ENCODE measurements around the gene GOLGA6L10.
"Not testable (repeated sequence)": the region's sequence is repeated elsewhere in the genome, so short reads cannot be mapped to it uniquely, and the experiment has no call there.

GOLGA6L10 gene

DNA sequence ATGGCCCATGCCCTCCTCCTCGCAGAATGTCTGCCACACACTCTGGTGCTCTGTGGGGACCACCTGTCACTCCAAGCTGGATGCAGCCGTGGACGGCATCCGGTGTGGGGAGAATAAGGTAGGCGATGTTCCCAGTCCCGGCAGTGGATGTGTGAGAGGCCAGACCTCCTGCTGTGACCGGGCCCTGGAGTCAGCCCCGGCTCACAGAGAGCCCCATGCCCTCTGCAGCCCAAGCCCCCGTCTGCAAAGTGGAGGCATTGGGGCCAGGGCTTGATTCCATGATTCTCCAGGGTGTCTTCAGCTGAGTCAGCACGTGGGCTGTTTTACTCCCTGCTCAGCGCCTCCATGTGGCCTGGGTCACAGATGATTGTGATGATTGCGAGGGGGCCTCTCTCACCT is 32.2 kb downstream of the GOLGA6L10 start:
- DNase-seq, result no peak

DNA sequence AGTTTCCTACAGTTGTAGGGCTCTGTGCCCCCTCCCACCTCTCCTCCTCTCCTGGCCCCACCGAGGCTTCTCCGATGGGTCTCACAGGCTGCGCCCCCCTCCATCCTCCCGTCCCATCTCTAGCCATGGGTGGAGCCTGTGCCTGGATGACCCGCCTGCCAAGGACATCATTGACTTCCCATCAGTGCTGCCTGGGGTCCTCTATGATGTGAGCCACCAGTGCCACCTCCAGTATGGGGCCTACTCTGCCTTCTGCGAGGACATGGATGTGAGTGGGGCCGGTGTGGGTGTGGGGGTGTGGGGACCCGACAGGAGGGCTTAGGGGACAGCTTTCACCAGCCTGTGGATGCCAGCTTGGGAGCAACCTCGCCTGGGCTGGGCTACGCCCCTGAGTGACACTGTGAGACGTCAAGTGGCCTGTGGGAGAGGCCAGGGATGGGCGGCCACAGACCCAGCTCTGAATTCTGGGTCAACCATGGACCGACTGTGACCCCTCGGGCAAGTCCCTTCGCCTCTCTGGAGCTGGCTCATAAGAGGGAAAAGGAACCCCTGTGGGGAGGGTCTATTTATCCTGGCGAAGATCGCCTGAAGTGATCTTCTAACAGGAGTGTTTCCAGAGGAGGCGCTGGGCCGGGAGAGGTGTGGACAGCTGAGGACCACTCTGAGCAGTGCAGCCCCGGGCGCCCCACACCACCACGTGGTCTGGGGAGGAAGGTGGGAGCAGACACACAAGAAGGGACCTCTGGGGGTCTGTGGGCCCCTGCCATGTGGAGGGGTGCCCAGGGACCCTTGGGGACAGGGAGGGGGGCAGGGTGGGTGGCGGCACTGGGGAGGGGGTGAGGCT is 32.8 kb downstream of the GOLGA6L10 start:
- not testable (repeated sequence) for DNase-seq

DNA sequence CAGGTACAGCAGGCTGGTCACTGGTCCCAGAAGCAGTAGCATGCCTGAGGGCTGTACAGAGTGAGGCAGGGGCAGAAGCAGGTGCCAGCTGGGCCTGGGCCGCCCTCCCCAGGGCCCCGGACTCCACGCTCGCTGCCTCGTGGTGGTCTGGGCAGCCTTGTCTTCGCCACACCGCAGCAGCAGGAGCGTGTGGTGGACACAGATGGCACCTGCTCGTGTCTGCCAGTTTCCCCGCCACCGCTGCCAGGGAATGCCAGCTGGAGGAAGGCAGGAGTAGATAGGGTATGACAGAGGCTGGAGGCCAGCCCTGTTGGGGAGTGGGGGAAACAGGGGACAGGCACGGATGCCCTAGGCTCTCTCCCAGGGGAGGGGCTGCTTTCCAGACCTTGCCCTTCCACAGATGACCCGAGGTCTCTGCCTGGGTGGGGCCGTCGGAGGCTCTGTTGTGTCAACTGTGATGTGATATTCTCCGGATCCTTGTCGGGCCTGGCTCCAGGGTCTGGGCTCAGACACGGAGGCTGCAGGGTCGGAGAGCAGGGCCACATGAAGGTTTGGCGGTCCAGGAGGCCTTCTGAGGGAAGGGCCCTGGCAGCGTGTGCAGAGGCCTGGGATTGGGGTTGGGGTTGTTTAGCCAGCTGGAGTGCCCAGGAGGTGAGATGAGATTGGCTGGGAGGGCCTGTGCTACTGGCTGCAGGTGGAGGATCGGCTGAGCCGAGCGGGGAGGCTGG is 33.6 kb downstream of the GOLGA6L10 start:
- no peak for DNase-seq

DNA sequence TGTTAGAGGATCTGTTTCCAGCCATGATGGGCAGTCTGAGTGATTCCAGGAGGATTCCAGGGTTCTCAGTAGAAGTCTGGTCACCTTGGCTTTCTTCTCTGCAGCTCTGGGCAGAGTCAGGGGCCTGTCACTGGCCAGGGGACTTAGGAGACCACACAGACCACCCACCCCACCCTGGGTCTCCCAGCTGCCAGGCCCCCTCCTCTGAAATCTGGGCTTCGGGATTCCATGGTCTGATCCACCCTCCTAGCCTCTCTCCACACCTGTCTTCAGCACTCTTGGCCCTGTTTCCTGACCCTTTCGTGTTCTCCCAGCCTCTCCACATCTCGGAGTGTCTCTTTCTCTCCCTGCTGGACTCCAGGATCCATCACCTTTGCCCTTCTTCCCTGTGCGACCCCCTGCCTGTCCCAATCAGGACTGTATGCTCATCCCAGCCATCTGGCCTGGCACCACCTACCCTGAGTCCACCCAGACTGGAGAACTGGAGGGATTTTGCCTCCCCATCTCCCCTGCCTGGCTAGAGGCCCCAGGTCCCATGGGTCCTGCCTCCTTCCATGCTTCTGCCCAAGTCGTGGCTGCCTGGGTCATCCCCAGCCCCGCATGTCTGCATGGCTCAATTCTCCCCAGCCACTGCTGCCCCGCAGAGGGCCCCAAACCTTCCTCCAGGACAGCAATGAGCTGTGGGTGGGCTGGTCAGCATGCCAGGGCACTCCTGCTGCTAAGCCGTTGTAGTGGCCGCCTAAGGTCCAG is 34.3 kb downstream of the GOLGA6L10 start:
- DNase-seq, result no peak

DNA sequence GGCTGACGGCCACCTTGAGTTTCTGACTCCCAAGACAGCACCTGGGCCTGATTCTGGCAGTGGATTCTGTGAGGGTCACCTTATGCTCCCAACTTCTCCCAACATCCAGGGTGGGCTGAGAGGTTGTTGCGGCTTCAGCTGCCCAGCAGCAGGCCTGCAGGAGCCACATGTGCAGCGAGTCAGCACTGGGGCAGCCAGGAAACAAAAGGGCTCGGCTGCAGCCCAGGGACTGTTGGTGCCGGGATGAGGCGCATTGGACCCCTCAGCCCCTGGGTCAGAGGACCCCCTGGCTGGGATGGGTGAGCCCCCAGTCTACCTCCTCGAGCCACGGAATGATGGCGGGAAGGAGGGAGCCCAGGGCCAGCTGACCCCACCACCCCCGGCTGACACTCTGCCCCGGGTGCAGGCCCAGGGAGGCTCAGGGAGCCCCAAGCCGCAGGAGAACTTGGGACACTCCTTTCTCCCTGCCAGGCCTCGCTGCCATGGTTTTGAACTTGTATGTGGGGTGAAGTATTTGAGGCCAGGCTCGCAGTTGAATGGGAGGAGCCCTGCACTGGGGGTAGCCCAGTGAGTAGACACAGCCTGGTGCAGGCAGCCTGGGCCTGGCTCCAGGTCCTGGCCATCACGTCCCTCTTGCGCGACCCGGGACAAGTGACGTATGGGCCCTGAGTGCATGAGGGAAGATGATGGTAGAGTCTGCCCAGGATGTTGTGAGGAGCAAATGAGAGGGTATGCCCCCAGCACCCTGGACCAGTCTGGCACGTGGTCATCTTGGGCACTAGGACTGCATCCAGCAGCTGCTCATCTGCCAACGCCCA is 35.1 kb downstream of the GOLGA6L10 start:
- not testable (repeated sequence) for DNase-seq

DNA sequence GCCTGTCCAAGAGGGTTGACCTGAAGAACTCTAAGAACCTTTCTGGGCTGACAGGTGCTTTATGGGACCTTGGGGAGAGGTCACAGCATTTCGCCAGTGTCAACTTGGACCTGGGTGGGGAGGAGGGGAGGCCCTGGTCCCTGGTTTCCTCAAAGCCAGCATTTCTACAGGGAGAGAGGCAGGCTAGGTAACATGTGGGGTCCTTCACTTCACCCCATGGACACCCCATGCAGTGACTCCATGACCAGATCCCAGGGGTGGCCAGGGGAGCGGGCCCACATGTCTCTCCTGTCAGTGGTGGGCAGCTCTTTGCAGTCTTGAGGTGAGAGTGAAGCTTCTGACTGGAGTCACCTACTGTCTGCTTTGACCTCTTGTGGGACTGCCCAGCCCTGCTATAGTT is 35.8 kb downstream of the GOLGA6L10 start:
- no peak for DNase-seq

DNA sequence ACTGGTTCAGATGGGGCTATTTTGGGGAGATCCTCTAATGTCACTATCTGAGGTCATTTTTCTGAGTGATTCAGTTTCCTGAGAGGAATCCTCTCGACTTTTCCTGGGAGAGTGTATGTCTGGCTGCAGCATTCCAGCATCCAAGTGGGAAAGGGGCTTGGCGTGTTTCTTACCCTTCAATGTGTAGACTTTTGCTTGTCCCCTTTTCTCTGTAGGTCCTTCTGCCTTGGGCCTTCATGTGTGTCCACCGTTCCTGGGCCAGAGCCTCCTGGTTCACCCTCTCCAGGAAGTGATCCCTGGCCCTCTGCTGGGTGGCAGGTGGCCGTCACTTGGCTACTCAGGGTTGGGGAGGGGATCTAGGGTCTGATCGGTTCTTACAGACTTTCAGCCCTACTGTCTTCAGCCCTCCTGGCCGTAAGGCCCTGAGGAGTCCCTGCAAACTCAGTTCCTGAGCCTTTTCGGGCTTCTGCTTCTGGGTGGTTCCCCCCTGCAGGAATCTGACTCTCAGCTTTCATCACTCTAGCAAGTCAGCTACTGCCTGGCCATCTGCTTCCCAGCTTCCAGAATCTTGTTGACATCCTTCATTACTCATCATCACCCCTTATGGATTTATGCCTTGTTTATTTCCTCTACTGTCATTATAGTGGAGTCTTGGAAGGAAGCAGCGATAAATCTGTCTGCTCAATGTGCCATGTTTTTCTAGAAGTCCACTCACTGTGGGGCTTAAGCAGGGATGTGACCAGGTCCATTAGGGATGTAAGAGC is 36.5 kb downstream of the GOLGA6L10 start:
- no peak for DNase-seq

DNA sequence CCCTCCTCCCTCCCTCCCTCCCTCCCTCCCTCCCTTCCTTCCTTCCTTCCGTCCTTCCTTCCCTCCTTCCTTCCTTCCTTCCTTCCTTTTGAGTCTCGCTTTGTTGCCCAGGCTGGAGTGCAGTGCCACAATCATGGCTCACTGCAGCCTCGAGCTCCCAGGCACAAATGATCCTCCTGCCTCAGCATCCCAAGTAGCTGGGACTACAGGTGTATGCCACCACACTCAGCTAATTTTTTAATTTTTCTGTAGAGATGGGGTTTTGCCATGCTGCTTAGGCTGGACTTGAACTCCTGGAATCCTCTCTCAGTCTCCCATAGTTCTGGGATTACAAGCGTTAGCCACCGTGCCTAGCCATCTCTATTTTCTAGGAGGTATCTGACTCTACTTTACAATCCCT is 38.0 kb downstream of the GOLGA6L10 start:
- not testable (repeated sequence) for DNase-seq

DNA sequence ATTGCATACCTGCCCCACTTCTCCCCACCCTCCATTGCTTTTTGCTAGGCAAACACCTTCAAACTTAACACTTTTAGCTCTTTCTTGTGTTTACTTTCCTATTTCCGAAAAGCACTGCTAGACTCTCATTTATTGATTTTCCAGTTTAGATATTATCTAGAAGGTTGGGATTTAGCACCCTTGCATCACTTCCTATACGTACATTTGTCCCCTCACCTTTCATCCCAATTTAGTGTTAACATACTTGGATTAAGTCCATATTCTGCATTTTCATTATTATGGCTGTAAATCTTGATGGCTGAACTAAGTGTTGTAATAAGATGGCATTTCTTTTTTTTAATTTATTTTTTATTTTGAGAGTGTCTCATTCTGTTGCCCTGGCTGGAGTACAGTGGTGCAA is 39.5 kb downstream of the GOLGA6L10 start:
- no peak for DNase-seq

DNA sequence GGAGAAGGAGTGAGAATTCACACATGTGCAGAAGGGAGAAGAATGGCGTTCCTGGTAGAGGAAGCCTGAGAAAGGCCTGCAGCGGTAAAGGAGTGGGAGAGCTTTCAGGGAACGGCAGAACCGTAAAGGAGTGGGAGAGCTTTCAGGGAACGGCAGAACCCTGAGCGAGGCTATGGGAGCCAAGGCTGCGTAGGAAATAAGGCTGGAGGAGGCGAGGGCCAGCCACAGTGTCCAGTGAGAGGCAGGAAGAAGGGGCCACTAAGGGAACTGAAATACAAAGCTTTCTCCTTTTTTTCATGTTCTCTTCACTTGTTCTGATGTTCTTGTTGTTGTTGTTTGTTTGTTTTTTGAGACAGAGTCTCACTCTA is 41.6 kb downstream of the GOLGA6L10 start:
- DNase-seq, result no peak

DNA sequence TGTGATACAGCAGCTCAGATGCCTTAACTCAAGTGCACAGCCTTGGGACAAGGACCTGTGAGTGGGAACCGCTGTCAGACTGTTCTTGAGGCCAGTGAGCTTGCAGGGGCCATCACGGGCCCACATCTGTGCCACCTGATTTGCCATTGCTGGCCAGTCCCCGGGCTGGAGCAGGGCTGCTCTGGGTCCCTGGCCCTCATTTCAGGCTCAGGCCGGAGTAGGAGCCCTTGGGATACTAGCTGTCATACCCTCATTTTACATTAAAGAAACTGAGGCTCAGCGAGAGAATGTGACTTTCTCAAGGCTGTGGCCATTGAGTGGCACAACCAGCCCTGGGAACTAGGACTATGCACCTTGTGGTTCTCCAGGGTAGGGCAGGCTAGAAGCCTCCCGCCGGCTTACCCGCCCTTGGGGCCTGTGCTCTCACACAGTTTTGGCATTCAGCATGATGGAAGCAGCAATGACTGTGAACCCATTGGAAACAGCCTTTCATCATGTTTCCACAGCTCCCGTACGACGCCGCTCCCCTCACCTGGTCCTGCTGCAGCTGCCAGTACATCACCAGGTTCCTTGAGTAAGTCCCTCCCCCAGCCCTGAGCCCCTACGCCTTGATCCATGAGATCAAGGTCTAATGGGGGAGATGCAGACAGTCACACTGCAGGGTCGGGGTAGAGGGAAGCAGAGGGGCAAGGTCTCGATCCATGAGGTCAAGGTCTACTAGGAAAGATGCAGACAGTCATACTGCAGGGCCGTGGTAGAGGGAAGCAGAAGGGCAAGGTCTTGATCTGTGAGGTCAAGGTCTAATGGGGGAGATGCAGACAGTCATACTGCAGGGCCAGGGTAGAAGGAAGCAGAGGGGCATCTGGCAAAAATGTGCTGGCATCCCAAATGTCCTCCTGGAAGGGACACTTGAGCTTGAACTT is 42.2 kb downstream of the GOLGA6L10 start:
- DNase-seq, result no peak

DNA sequence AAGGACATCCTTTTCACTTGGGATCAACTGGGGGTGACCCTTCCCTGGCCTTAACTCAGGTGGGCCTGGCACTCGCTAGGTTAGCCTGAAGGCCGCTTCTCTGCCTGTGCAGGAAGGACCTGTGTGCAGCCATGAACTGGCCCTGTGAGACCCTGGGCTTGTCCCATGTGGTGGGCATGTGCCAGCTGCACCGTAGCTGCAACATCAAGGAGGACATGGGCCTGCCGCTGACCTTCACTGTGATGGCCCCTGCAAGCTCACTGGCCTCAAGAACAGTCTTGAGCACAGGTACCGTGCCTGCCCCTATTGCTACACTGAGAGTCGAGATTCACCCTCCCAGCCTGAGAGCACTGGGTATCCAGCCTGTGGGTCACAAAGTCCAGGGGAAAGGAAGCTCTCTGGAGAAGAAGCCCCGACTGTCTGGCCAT is 43.6 kb downstream of the GOLGA6L10 start:
- DNase-seq, result no peak

DNA sequence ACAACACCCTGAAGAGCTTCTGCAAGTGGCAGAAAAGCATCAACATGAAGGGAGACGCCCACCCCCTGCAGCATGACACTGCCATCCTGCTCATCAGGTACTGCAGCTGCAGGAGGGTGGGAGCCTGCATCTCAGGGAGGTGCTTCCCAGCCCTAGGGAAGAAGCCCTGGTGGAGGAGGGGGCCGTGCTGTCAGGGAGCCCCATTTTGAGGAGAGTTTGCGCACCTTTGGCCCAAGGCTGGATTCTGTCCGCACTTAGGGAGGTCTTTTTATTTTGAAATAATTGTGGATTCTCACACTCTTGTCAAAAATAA is 44.5 kb downstream of the GOLGA6L10 start:
- DNase-seq, result no peak

DNA sequence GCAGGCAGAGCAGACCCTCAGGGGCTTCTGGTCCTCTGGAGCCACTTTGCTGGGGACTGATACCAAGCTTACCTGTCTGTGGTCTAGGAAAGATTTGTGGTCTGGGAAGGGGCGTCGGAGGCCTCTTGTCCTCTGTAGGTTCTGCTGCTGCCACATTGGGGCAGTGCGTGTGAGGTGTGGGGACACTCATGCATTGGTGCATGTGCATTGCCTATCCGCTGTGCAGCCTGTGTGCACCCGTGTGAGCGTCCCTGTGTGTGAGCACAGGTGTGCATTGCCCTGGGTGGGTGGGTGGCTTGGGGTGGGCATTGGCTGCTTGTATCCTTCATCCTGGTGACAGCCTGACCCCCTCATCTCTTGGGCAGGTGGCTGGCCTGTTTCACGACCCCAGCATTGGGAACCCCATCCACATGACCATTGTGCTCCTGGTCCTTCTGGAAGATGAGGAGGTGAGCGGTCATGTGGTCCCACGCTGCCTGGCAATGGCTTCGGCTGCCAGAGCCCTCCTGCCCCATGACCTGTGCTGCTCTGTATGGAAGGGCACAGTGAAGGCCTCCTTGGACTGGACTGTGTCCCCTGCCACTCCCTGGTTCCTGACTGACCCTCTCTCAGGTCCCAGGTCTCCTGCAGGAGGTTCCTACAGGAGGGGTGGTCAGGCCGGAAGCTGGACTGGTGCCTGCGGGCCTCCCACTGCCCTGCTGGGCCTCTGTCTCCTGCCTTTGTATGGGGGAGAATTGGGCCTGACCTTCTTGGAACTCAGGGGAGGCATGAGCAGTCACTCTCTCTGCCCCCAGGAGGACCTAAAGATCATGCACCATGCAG is 45.1 kb downstream of the GOLGA6L10 start:
- DNase-seq, result no peak

DNA sequence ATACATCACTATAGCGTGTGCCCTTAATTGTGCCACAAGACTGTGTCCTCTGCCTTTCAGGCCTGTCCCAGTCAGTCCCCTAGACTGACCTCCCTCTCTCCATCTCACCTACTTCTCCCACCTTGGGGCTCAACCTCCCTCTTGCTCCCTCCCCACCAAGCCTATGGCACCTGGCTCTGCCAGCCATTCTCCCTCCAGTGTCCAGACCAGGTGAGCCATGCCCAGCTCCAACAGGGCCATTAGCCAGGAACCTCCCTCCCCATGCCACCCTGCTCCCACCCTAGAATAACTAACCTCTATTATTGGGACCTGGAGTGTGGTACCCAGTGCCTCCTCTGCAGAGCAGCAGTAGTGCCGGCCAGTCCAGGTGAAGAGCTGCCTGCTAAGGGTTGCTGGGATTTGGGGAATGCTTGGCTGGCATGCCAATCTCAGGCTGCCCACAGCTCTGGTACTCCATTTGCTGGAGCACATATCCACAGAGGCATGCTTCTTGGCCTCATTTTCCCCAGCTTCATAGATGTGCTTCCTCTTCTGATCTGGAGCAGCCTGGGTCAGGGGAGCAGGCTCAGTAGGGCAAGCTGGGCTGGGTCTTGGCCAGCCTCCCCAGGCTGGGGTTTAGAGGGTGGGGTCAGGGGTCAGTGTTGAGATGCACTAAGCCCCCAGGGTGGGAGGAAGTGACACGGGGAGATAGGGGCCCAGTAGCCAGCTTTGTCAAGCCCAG is 47.8 kb downstream of the GOLGA6L10 start:
- DNase-seq, result no peak

DNA sequence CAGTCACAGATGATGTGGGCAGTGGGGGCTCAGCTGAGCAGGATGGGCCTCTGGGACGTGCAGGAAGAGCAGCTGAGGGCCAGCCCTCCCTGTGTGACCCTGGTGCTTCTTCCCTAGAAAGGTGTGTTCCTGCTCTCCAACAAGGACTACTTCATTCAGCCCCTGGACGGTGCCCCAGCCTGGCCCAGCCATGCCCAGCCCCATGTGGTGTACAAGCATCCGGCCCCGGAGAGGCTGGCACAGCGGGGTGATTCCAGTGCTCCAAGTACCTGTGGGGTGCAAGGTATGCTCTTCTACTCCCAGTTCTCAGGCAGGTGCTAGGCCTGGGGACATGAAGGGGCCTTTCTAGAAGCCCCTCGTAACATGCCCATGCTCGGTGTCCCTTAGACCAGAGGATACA is 48.4 kb downstream of the GOLGA6L10 start:
- DNase-seq, result no peak

DNA sequence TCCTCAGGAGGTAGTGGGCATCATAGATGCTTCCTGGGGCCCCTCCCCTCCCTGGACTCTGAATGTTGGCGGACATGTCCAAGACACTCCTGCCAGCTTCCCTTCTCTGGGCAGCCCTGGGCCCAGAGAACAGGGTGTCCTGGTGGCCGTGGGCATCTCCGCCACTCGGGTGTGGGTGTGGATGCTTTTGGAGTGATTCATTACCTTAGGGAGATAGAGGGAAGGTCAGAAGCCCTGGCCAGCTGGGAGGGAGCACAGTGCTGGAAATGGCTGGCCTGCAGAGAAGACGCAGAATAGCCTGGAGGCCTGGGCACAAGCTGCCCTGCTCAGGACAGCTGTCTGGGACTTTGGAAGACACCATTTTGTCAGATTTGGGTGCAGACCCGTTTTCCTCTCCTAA is 48.9 kb downstream of the GOLGA6L10 start:
- not testable (repeated sequence) for DNase-seq

DNA sequence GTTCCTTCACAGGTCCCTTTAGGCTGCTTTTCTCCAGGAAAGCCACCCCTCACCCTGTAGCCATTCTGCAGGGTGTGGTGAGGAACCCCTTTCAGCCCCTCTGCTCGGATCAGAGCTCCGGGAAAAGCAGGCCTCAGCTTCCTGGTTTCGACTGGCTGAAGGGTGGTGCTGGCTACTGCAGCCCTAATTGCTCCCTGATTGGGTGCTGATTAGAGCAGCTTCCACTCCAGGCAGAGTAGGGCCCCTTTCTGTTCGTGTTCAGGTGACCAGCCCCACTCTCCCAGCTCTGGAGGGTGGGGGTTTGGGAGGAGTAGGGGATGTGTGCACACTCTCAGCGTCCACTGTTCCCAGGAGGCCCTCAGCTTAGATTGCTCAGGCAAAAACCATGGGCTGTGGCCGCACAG is 49.8 kb downstream of the GOLGA6L10 start:
- DNase-seq, result not testable (repeated sequence)

DNA sequence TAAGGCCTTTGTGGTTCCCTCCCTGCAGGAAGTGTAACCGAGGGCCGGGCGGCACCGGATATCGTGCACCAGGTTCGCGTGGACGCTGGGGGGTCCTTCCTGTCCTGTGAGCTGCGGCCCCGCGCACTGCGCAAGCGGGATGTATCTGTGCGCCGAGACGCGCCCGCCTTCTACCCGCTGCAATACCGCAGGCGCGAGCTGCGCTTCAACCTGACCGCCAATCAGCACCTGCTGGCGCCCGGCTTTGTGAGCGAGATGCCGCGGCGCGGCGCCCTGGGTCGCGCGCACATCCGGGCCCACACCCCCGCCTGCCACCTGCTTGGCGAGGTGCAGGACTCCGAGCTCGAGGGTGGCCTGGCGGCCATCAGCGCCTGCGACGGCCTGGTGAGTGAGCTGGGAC is 50.8 kb downstream of the GOLGA6L10 start:
- no peak for DNase-seq

Data from NCI-H1417 (cell line).